Left lung (tissue), 10 donors: ENCODE data around the gene CUTA. TPM values are rescaled to one million over a fixed set of nuclear protein-coding genes. Genes with fewer than 3 reads are reported as not detected.
"Not testable (repeated sequence)": the region's sequence is repeated elsewhere in the genome, so short reads cannot be mapped to it uniquely, and the experiment has no call there.

ENCODE experiments used
- ATAC-seq: fragments of 200-7000 bp; cut with Tn5 transposase; one replicate; pipeline ENCODE4 v1.9.1; 2020; ENCODE audit warnings: moderate library complexity
- DNase-seq, 4 donors: peaks; one replicate each; pipeline ENCODE4 v3.0.0-alpha.2; 2013 to 2020
- H3K27ac ChIP-seq, 2 donors: fragments of 200-600 bp; sonication (generic) in 1 of 2; one replicate each; pipeline versions ENCODE4 v1.5.0 to v1.8.0; 2020 to 2021
- H3K27me3 ChIP-seq, 2 donors: fragments of 200-600 bp; sonication (generic) in 1 of 2; one replicate each; pipeline versions ENCODE4 v1.5.0 to v1.8.0; 2020 to 2021
- H3K36me3 ChIP-seq, 2 donors: fragments of 200-600 bp; sonication (generic) in 1 of 2; one replicate each; pipeline versions ENCODE4 v1.5.0 to v1.8.0; 2020 to 2021
- H3K4me1 ChIP-seq, 2 donors: fragments of 200-600 bp; one replicate each; pipeline ENCODE4 v1.8.0; 2021
- H3K4me3 ChIP-seq, 2 donors: fragments of 200-600 bp; sonication (generic) in 1 of 2; one replicate each; pipeline versions ENCODE4 v1.5.0 to v1.8.0; 2020 to 2021; ENCODE audit warnings: mild to moderate bottlenecking in 1 of 2
- H3K9me3 ChIP-seq, 2 donors: fragments of 200-600 bp; sonication (generic) in 1 of 2; one replicate each; pipeline versions ENCODE4 v1.5.0 to v1.8.0; 2020 to 2021
- CTCF ChIP-seq, 2 donors: fragments of 200-600 bp; sonication (generic) in 1 of 2; IDR thresholded peaks; one replicate each; pipeline versions ENCODE4 v1.5.0 to v1.8.0; 2021; ENCODE audit warnings: antibody characterized with exemption in 2 of 2
- intact Hi-C, 2 donors: fragments of 100-400 bp; cut with DNase I; formaldehyde crosslinking; loops; one replicate each; pipeline versions ENCODE4 v1.11.2 to v1.14.2; 2022
- polyA plus RNA-seq, 6 donors: library from polyadenylated mRNA; unstranded; fragments of 120-200 nt; gene quantifications; one replicate each; pipeline ENCODE4 v1.2.1, GENCODE V29; 2013; ENCODE audit not compliant: insufficient read length in 6 of 6
- total RNA-seq, 2 donors: library from RNA; stranded (reverse); fragmentation: NEBNext Ultra II Directional; extraction: Animal tissue kit (Norgen Biotek cat#: 25700); gene quantifications; one replicate each; pipeline ENCODE4 v1.2.1, GENCODE V29; 2021
- donor health status: DM: no; HTN: yes; CAD: no.
- donor health status: DM: no; HTN: no; CAD: no.

The CUTA gene
- total and polyA plus RNA-seq, 8 donors, result 144 to 189 (median 175) TPM

DNA sequence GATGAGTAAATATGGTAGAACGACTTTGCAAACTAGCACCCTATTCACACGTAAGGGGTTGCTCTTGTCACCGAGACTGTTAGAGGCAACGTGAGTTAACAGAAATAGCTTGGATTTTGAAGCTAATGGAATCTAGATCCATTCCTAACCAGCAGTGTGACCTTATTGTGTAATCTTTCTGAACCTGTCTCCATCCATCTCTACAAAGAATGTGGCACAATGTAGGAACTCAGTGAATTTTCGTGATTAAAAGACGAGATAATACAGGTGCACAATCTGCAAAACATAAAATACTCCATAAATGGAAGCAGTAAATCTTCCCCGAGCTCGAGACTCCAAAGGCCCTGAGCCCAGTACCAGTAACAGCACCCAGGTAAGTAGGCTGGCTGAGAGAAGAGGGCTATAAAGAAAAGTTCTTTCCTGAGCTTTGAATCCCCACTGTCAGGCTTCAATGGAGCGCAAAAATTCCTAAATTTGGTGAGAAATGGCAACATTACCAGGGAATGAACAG, 27.1 kb downstream of the CUTA start:
- DNase-seq, result no peak
- Histone ChIP-seq H3K27me3 (no peaks in the 10 kb centered on the region), H3K36me3 (no peaks in the 10 kb centered on the region), H3K4me3 (peak overlapping the region in 1 of 2 donors; percentile 55), H3K9me3 (no peaks in the 10 kb centered on the region), H3K27ac (peak overlapping the region; percentile 87 to 94), H3K4me1 (peaks cover 0 to 25% of the 10 kb centered on the region in 2 donors)
- TF ChIP-seq CTCF (IDR thresholded peaks at IDR 0.05), result no peak
- no peak for ATAC-seq
- intact Hi-C loops, result no loop called here

DNA sequence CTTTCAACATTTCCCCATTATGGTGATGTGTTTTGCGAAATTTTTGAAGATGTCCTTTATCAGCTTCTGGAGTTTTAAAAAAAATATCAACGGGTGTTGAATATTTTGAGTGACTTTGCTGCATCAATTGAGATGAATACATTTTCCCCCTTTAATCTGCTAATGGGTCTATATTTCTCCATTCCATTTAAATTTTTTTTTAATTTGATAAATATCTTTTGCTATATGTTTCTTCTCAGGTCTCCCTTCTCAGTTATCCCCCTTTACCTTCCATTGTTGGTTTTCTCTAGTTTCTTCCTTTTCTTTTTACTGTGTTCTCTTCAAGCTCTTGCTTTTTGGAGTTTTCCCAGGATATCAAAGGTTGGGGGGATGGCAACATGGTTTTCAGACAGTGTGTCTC, 27.7 kb downstream of the CUTA start:
- TF ChIP-seq CTCF (IDR thresholded peaks at IDR 0.05), result no peak
- Histone ChIP-seq H3K9me3 (no peaks in the 10 kb centered on the region), H3K4me1 (peaks cover 0 to 25% of the 10 kb centered on the region in 2 donors), H3K4me3 (no peak overlapping the region), H3K27ac (peak overlapping the region in 1 of 2 donors; percentile 94), H3K36me3 (no peaks in the 10 kb centered on the region), H3K27me3 (no peaks in the 10 kb centered on the region)
- ATAC-seq (no peak), DNase-seq (no peak)
- intact Hi-C loops, result no loop called here

GRCh38 chr6:33384581-33385020, 33.3 kb downstream of the CUTA start:
- ATAC-seq (peak; percentile 61), DNase-seq (no peak)
- H3K9me3 ChIP-seq, result no peaks in the 10 kb centered on the region

GRCh38 chr6:33383427-33384185, 34.3 kb downstream of the CUTA start:
- ATAC-seq, result no peak
- no peak for TF ChIP-seq CTCF (IDR thresholded peaks at IDR 0.05)

More at GRCh38 chr6:33384581-33385020, 33.3 kb downstream of the CUTA start:
- Histone ChIP-seq H3K36me3 (no peaks in the 10 kb centered on the region), H3K27me3 (no peaks in the 10 kb centered on the region), H3K4me1 (no peaks in the 10 kb centered on the region), H3K27ac (no peak overlapping the region), H3K4me3 (no peak overlapping the region)
- intact Hi-C loops, result no loop called here
- peak in 1 of 2 donors; percentile 25 for TF ChIP-seq CTCF (IDR thresholded peaks at IDR 0.05)

DNA sequence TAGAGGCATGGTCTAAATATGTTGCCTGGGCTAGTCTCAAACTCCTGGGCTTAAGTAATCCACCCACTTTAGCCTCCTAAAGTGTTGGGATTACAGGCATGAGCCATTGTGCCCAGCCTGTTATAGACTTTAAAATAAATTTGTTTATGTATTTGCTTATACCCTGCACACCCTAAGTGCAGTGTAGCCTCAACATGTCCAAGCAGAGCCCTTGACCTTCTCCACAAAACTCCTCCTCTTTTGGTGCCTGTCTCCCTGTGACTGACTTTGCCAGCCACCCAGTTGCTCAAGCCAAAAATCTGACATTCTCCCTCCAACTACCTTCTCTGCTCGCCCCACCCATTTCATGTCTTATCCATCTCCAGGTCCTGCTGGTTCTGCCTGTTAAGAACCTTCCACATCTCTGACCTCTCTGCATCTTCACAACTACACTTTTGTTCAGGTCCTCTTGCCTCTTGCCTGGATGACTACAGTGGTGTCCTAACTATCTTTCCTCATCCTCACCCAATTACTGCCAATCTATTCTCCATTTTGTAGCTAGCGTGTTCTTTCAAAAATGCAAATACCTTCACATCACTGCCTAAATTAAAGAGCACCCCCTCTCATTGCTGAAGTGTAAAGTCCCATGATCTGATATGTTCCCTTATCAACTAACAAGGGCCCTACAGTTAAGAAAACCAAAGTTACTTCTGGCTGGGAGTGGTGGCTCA, 37.5 kb downstream of the CUTA start:
- intact Hi-C loops, result no loop called here
- peaks cover 5 to 8% of the 10 kb centered on the region in 2 donors for H3K4me1 ChIP-seq

More at GRCh38 chr6:33383427-33384185, 34.3 kb downstream of the CUTA start:
- DNase-seq, result no peak
- Histone ChIP-seq H3K9me3 (no peaks in the 10 kb centered on the region), H3K4me1 (no peaks in the 10 kb centered on the region), H3K36me3 (no peaks in the 10 kb centered on the region), H3K27ac (no peak overlapping the region), H3K4me3 (no peak overlapping the region), H3K27me3 (no peaks in the 10 kb centered on the region)
- intact Hi-C loops, result no loop called here

GRCh38 chr6:33379184-33379583, 38.7 kb downstream of the CUTA start:
- peaks cover 15 to 21% of the 10 kb centered on the region in 2 donors for H3K4me1 ChIP-seq
- H3K9me3 ChIP-seq, ATAC-seq, DNase-seq, H3K27ac ChIP-seq, H3K27me3 ChIP-seq, H3K4me3 ChIP-seq, H3K36me3 ChIP-seq, intact Hi-C loops: not testable (repeated sequence)

More for the DNA sequence above, 37.5 kb downstream of the CUTA start:
- ATAC-seq, result no peak
- H3K27ac ChIP-seq, result no peak overlapping the region
- no peak overlapping the region for H3K4me3 ChIP-seq
- no peaks in the 10 kb centered on the region for H3K36me3 ChIP-seq
- no peaks in the 10 kb centered on the region for H3K27me3 ChIP-seq
- no peak for TF ChIP-seq CTCF (IDR thresholded peaks at IDR 0.05)
- no peak for DNase-seq
- H3K9me3 ChIP-seq, result no peaks in the 10 kb centered on the region
